ENCODE results near the gene CLINT1. TPM values are rescaled to one million over a fixed set of nuclear protein-coding genes. Genes with fewer than 3 reads are reported as not detected.

Gene CLINT1
- total and polyA plus RNA-seq, 5 donors: 27.0 to 77.0 (median 59.1) TPM

- intact Hi-C loops (cut with DNase I): no loop called here
- Histone ChIP-seq H3K9me3 (ENCODE audit: control insufficient read depth, low read length) (no peaks in the 10 kb centered on the region), H3K4me3 (ENCODE audit: low read length) (no peak overlapping the region), H3K27me3 (ENCODE audit: control insufficient read depth, insufficient read depth) (no peaks in the 10 kb centered on the region), H3K4me1 (ENCODE audit: control insufficient read depth, insufficient read depth, low read length) (no peaks in the 10 kb centered on the region), H3K27ac (ENCODE audit: low read length) (no peak overlapping the region)
- WGBS: 60% methylated on average over 4 of the region's 4 CpGs
- no peak for ATAC-seq
- no peak for DNase-seq
Measured at GRCh38 chr5:157741131-157741530, 117.8 kb downstream of the CLINT1 start.

- intact Hi-C loops (cut with DNase I): no loop called here
- no peak for DNase-seq
Measured at GRCh38 chr5:157740229-157740610, 118.7 kb downstream of the CLINT1 start.

GRCh38 chr5:157739388-157740228, 119.3 kb downstream of the CLINT1 start:
- no peak for DNase-seq

More at GRCh38 chr5:157740229-157740610, 118.7 kb downstream of the CLINT1 start:
- Histone ChIP-seq H3K9me3 (ENCODE audit: control insufficient read depth, low read length) (no peaks in the 10 kb centered on the region), H3K27me3 (ENCODE audit: control insufficient read depth, insufficient read depth) (no peaks in the 10 kb centered on the region), H3K4me3 (ENCODE audit: low read length) (no peak overlapping the region), H3K27ac (ENCODE audit: low read length) (no peak overlapping the region), H3K4me1 (ENCODE audit: control insufficient read depth, insufficient read depth, low read length) (no peaks in the 10 kb centered on the region)
- ATAC-seq: no peak
- WGBS: 53% methylated on average over 3 of the region's 3 CpGs

GRCh38 chr5:157735991-157736390, 123.0 kb downstream of the CLINT1 start:
- intact Hi-C loops (cut with DNase I): no loop called here
- H3K4me1 ChIP-seq (ENCODE audit: control insufficient read depth, insufficient read depth, low read length): no peaks in the 10 kb centered on the region

More at GRCh38 chr5:157739388-157740228, 119.3 kb downstream of the CLINT1 start:
- WGBS: 83% methylated on average over 12 of the region's 12 CpGs
- H3K27ac ChIP-seq (ENCODE audit: low read length): no peak overlapping the region
- H3K4me3 ChIP-seq (ENCODE audit: low read length): no peak overlapping the region
- H3K27me3 ChIP-seq (ENCODE audit: control insufficient read depth, insufficient read depth): no peaks in the 10 kb centered on the region
- no peak for ATAC-seq
- intact Hi-C loops (cut with DNase I): no loop called here
- no peaks in the 10 kb centered on the region for H3K9me3 ChIP-seq (ENCODE audit: control insufficient read depth, low read length)
- H3K4me1 ChIP-seq (ENCODE audit: control insufficient read depth, insufficient read depth, low read length): no peaks in the 10 kb centered on the region

More at GRCh38 chr5:157735991-157736390, 123.0 kb downstream of the CLINT1 start:
- H3K4me3 ChIP-seq (ENCODE audit: low read length): no peak overlapping the region
- no peaks in the 10 kb centered on the region for H3K27me3 ChIP-seq (ENCODE audit: control insufficient read depth, insufficient read depth)
- DNase-seq: no peak
- H3K9me3 ChIP-seq (ENCODE audit: control insufficient read depth, low read length): no peaks in the 10 kb centered on the region
- WGBS: 81% methylated on average over 6 of the region's 6 CpGs
- H3K27ac ChIP-seq (ENCODE audit: low read length): no peak overlapping the region
- ATAC-seq: no peak

Other genes starting within 250 kb of the CLINT1 start
- gene SOX30, start 206.7 kb downstream of the CLINT1 start, total RNA-seq: under 1 TPM; 0.25 to 0.42 (median 0.35) TPM
- 0.41 TPM for gene SOX30, start 206.7 kb downstream of the CLINT1 start, polyA plus RNA-seq
- not detected for gene C5orf52, start 187.6 kb downstream of the CLINT1 start, total RNA-seq
- gene C5orf52, start 187.6 kb downstream of the CLINT1 start, polyA plus RNA-seq: not detected
- gene THG1L, start 127.7 kb downstream of the CLINT1 start, total RNA-seq: 10 to 100 TPM in 1 of 4 donors, 1 to 10 TPM in 3; 6.3 to 11.6 (median 7.3) TPM
- gene THG1L, start 127.7 kb downstream of the CLINT1 start, polyA plus RNA-seq: 5.4 TPM
- 1 to 10 TPM; 1.7 to 2.5 (median 1.9) TPM for gene LSM11, start 115.4 kb downstream of the CLINT1 start, total RNA-seq
- 0.84 TPM for gene LSM11, start 115.4 kb downstream of the CLINT1 start, polyA plus RNA-seq

All from right cardiac atrium (tissue), 5 donors.